ENCODE results near the gene RASSF9. TPM values are rescaled to one million over a fixed set of nuclear protein-coding genes. Genes with fewer than 3 reads are reported as not detected.

The RASSF9 gene
- total RNA-seq, 1 donor from 2014 or later: 0.68 TPM

- no peaks in the 10 kb centered on the region for H3K36me3 Mint-ChIP-seq (ENCODE audit: low read depth, unreplicated experiment)
- H3K9me3 Mint-ChIP-seq (ENCODE audit: unreplicated experiment): no peaks in the 10 kb centered on the region
- H3K79me2 ChIP-seq (ENCODE audit: insufficient read depth, low read length): no peaks in the 10 kb centered on the region
- DNase-seq (ENCODE audit: low read depth): no peak
- H3K4me2 ChIP-seq (ENCODE audit: low read length): no peak overlapping the region
- no peak overlapping the region for H3K4me3 Mint-ChIP-seq (ENCODE audit: unreplicated experiment)
- H3K27ac ChIP-seq (ENCODE audit: low read depth, low read length): no peak overlapping the region
- no peaks in the 10 kb centered on the region for H3K27me3 Mint-ChIP-seq (ENCODE audit: low read depth, unreplicated experiment)
- no peak overlapping the region for H3K4me3 ChIP-seq (ENCODE audit: insufficient read depth, low read depth, low read length)
- no peak overlapping the region for H3K9ac ChIP-seq (ENCODE audit: low read length)
- H2AFZ ChIP-seq (ENCODE audit: low read depth, low read length): no peak overlapping the region
- H3K36me3 ChIP-seq (ENCODE audit: insufficient read depth, low read length): no peaks in the 10 kb centered on the region
- no peak for TF ChIP-seq CTCF (IDR thresholded peaks at IDR 0.05; ENCODE audit: insufficient read depth, low read depth, low read length)
- no peak for TF ChIP-seq EZH2 (IDR thresholded peaks at IDR 0.05; ENCODE audit: insufficient read depth, low read length)
- no peaks in the 10 kb centered on the region for H3K4me1 ChIP-seq (ENCODE audit: insufficient read depth, low read length)
- FAIRE-seq: no peak
- no peaks in the 10 kb centered on the region for H3K4me1 Mint-ChIP-seq (ENCODE audit: low read depth, unreplicated experiment)
- H3K27me3 ChIP-seq (ENCODE audit: insufficient read depth, low read length): no peaks in the 10 kb centered on the region
- no peak overlapping the region for H3K27ac Mint-ChIP-seq (ENCODE audit: unreplicated experiment)
- no peaks in the 10 kb centered on the region for H4K20me1 ChIP-seq (ENCODE audit: insufficient read depth, low read length)
- H3K9me3 ChIP-seq (ENCODE audit: insufficient read depth, low read depth, low read length): no peaks in the 10 kb centered on the region
Measured at GRCh38 chr12:85779768-85780167, 56.4 kb downstream of the RASSF9 start.

GRCh38 chr12:85775091-85775490 lies 61.1 kb downstream of the RASSF9 start:
- no peaks in the 10 kb centered on the region for H3K4me1 Mint-ChIP-seq (ENCODE audit: low read depth, unreplicated experiment)
- Histone ChIP-seq H3K27ac (ENCODE audit: low read depth, low read length) (no peak overlapping the region), H2AFZ (ENCODE audit: low read depth, low read length) (no peak overlapping the region), H3K9me3 (ENCODE audit: insufficient read depth, low read depth, low read length) (no peaks in the 10 kb centered on the region), H3K27me3 (ENCODE audit: insufficient read depth, low read length) (no peaks in the 10 kb centered on the region), H3K9ac (ENCODE audit: low read length) (no peak overlapping the region), H4K20me1 (ENCODE audit: insufficient read depth, low read length) (no peaks in the 10 kb centered on the region), H3K4me3 (ENCODE audit: insufficient read depth, low read depth, low read length) (no peak overlapping the region), H3K79me2 (ENCODE audit: insufficient read depth, low read length) (no peaks in the 10 kb centered on the region), H3K36me3 (ENCODE audit: insufficient read depth, low read length) (no peaks in the 10 kb centered on the region), H3K4me2 (ENCODE audit: low read length) (no peak overlapping the region), H3K4me1 (ENCODE audit: insufficient read depth, low read length) (no peaks in the 10 kb centered on the region)
- H3K36me3 Mint-ChIP-seq (ENCODE audit: low read depth, unreplicated experiment): no peaks in the 10 kb centered on the region
- no peak overlapping the region for H3K4me3 Mint-ChIP-seq (ENCODE audit: unreplicated experiment)
- FAIRE-seq (no peak), DNase-seq (ENCODE audit: low read depth) (no peak)
- no peaks in the 10 kb centered on the region for H3K27me3 Mint-ChIP-seq (ENCODE audit: low read depth, unreplicated experiment)
- H3K9me3 Mint-ChIP-seq (ENCODE audit: unreplicated experiment): no peaks in the 10 kb centered on the region
- TF ChIP-seq CTCF (IDR thresholded peaks at IDR 0.05; ENCODE audit: insufficient read depth, low read depth, low read length): no peak
- no peak for TF ChIP-seq EZH2 (IDR thresholded peaks at IDR 0.05; ENCODE audit: insufficient read depth, low read length)
- no peak overlapping the region for H3K27ac Mint-ChIP-seq (ENCODE audit: unreplicated experiment)

- no peaks in the 10 kb centered on the region for H3K4me1 Mint-ChIP-seq (ENCODE audit: low read depth, unreplicated experiment)
- H2AFZ ChIP-seq (ENCODE audit: low read depth, low read length): no peak overlapping the region
- H3K36me3 ChIP-seq (ENCODE audit: insufficient read depth, low read length): no peaks in the 10 kb centered on the region
- no peaks in the 10 kb centered on the region for H3K9me3 Mint-ChIP-seq (ENCODE audit: unreplicated experiment)
- H3K27ac ChIP-seq (ENCODE audit: low read depth, low read length): no peak overlapping the region
- no peaks in the 10 kb centered on the region for H3K79me2 ChIP-seq (ENCODE audit: insufficient read depth, low read length)
- no peaks in the 10 kb centered on the region for H3K27me3 Mint-ChIP-seq (ENCODE audit: low read depth, unreplicated experiment)
- no peaks in the 10 kb centered on the region for H3K36me3 Mint-ChIP-seq (ENCODE audit: low read depth, unreplicated experiment)
- TF ChIP-seq EZH2 (IDR thresholded peaks at IDR 0.05; ENCODE audit: insufficient read depth, low read length) (no peak), CTCF (IDR thresholded peaks at IDR 0.05; ENCODE audit: insufficient read depth, low read depth, low read length) (no peak)
- H3K27ac Mint-ChIP-seq (ENCODE audit: unreplicated experiment): no peak overlapping the region
- FAIRE-seq (no peak), DNase-seq (ENCODE audit: low read depth) (no peak)
- H3K4me1 ChIP-seq (ENCODE audit: insufficient read depth, low read length): no peaks in the 10 kb centered on the region
- H3K4me3 ChIP-seq (ENCODE audit: insufficient read depth, low read depth, low read length): no peak overlapping the region
- H3K4me3 Mint-ChIP-seq (ENCODE audit: unreplicated experiment): no peak overlapping the region
- H3K9me3 ChIP-seq (ENCODE audit: insufficient read depth, low read depth, low read length): no peaks in the 10 kb centered on the region
- no peak overlapping the region for H3K4me2 ChIP-seq (ENCODE audit: low read length)
- no peaks in the 10 kb centered on the region for H3K27me3 ChIP-seq (ENCODE audit: insufficient read depth, low read length)
- no peak overlapping the region for H3K9ac ChIP-seq (ENCODE audit: low read length)
- H4K20me1 ChIP-seq (ENCODE audit: insufficient read depth, low read length): no peaks in the 10 kb centered on the region
Measured at GRCh38 chr12:85765453-85765869, 70.7 kb downstream of the RASSF9 start.
